ENCODE data around the gene FAM32A.

DNA sequence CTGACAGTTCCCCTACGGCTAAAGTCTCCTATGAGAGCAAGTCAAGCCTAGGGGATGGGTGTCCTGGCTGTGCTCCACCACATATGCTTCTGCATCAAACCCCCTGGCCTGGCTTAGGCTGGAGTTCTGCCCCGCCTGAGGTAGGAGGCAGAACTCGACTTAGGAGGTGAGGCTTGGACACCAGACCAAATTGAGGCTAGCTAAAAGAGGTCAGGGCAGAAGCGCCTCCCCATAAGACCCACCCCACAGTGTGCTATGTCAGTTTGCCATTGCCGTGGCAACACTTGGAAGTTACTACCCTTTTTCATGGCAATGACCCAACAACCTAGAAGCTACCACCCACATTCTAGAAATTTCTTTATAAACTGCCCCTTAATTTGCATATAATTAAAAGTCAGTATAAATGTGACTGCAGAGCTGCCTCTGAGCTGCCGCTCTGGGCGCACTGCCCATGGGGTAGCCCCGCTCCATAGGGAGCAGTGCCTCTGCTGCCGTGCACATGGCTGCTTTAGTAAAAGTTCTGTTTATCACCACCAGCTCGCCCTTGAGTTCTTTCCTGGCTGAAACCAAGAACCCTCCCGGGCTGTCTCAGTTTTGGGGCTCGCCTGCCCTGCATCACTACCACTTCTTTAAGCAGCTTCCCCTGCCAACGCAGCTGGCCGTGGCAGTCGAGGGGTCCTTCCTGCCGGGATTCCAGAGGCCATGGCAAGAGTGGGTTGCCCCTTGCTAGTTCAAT lies 32.7 kb downstream of the FAM32A start:
- TF ChIP-seq, protein P1, sequence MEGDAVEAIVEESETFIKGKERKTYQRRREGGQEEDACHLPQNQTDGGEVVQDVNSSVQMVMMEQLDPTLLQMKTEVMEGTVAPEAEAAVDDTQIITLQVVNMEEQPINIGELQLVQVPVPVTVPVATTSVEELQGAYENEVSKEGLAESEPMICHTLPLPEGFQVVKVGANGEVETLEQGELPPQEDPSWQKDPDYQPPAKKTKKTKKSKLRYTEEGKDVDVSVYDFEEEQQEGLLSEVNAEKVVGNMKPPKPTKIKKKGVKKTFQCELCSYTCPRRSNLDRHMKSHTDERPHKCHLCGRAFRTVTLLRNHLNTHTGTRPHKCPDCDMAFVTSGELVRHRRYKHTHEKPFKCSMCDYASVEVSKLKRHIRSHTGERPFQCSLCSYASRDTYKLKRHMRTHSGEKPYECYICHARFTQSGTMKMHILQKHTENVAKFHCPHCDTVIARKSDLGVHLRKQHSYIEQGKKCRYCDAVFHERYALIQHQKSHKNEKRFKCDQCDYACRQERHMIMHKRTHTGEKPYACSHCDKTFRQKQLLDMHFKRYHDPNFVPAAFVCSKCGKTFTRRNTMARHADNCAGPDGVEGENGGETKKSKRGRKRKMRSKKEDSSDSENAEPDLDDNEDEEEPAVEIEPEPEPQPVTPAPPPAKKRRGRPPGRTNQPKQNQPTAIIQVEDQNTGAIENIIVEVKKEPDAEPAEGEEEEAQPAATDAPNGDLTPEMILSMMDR (IDR thresholded peaks at IDR 0.05), result no peak
- TF ChIP-seq POLR2A (IDR thresholded peaks at IDR 0.05), result no peak

All from body of pancreas (tissue), 4 donors.